Spleen (tissue), 7 donors: ENCODE results near the gene NT5DC3.

Source experiments
- POLR2A ChIP-seq, 3 donors: fragments of 450-650 bp; IDR thresholded peaks; one replicate each; pipeline ENCODE4 v1.5.1; 2017; ENCODE audit warnings: antibody characterized with exemption in 3 of 3, mild to moderate bottlenecking in 1 of 3
- POLR2AphosphoS5 ChIP-seq, 3 donors: sonication (generic); formaldehyde crosslinking; IDR thresholded peaks; one replicate each; pipeline ENCODE4 v1.5.1; 2017; ENCODE audit warnings: antibody characterized with exemption in 3 of 3
- TF ChIP-seq, protein P1 (sequence below), 11 experiments: fragments of 200-600 bp in 7 of 11; fragments of 450-650 bp in 4 of 11; sonication (generic) in 4 of 11; IDR thresholded peaks in 8 of 11; conservative IDR thresholded peaks in 3 of 11; 1 replicate in 7 of 11; 2 replicates in 4 of 11; pipeline versions ENCODE4 v1.4.0 to v1.8.0; 2016 to 2021; ENCODE audit warnings: antibody characterized with exemption in 11 of 11, inconsistent platforms in 4 of 11, mild to moderate bottlenecking in 1 of 11
- donor health status: DM: no; HTN: no; CAD: no; lungs with moderate emphysema.
- donor health status: DM: no; HTN: no; CAD: no.
- donor health status: DM: no; HTN: no; CAD: no.

DNA sequence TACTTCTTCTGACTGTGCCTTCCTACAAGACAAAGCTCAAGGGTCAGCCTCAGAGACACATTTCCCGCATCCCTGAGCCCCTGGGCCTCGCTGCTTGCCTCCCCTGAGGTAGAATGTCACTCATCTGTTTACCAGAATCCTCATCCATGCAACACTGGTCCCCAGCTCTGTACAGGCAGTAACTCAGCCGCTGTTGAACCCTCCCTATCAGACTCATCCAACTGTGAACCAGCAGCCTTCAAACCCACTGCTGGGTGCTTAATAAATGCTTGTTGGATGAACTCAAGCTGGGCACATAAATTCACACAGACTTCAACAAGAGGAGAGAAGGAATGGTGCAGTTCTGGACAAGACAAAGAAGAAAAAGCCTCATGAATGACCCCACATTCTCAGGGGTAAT lies 6.1 kb downstream of the NT5DC3 start:
- TF ChIP-seq, protein P1, sequence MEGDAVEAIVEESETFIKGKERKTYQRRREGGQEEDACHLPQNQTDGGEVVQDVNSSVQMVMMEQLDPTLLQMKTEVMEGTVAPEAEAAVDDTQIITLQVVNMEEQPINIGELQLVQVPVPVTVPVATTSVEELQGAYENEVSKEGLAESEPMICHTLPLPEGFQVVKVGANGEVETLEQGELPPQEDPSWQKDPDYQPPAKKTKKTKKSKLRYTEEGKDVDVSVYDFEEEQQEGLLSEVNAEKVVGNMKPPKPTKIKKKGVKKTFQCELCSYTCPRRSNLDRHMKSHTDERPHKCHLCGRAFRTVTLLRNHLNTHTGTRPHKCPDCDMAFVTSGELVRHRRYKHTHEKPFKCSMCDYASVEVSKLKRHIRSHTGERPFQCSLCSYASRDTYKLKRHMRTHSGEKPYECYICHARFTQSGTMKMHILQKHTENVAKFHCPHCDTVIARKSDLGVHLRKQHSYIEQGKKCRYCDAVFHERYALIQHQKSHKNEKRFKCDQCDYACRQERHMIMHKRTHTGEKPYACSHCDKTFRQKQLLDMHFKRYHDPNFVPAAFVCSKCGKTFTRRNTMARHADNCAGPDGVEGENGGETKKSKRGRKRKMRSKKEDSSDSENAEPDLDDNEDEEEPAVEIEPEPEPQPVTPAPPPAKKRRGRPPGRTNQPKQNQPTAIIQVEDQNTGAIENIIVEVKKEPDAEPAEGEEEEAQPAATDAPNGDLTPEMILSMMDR (IDR thresholded peaks at IDR 0.05 in 8 of 11, conservative IDR thresholded peaks at IDR 0.05 in 3 of 11), result no peak
- TF ChIP-seq POLR2A (IDR thresholded peaks at IDR 0.05), result no peak
- no peak for TF ChIP-seq POLR2AphosphoS5 (IDR thresholded peaks at IDR 0.05)
